GM21717 (cell line): Measurements from ENCODE around the gene TVP23A.
"Not testable (repeated sequence)": the region's sequence is repeated elsewhere in the genome, so short reads cannot be mapped to it uniquely, and the experiment has no call there.

Experiments
- ATAC-seq: cut with Tn5 transposase; IDR thresholded peaks from one replicate; pipeline ENCODE4 v1.9.1; 2021; ENCODE audit warnings: mild to moderate bottlenecking, moderate library complexity; ENCODE audit not compliant: unreplicated experiment

TVP23A gene

GRCh38 chr16:10836174-10836853 is 17.7 kb upstream of the TVP23A start:
- no peak for ATAC-seq

- ATAC-seq, result peak; percentile 43
Observed at GRCh38 chr16:10835281-10835931, 16.8 kb upstream of the TVP23A start.

GRCh38 chr16:10834766-10835165 is 16.2 kb upstream of the TVP23A start:
- ATAC-seq, result no peak

- ATAC-seq, result no peak
Observed at GRCh38 chr16:10834130-10834529, 15.5 kb upstream of the TVP23A start.

GRCh38 chr16:10833271-10833670 is 14.7 kb upstream of the TVP23A start:
- no peak for ATAC-seq

GRCh38 chr16:10831894-10832886 is 13.6 kb upstream of the TVP23A start:
- no peak for ATAC-seq

- not testable (repeated sequence) for ATAC-seq
Observed at GRCh38 chr16:10830240-10830639, 11.6 kb upstream of the TVP23A start.

- ATAC-seq, result not testable (repeated sequence)
Observed at GRCh38 chr16:10829390-10830098, 10.9 kb upstream of the TVP23A start.

- ATAC-seq, result no peak
Observed at GRCh38 chr16:10828851-10829366, 10.3 kb upstream of the TVP23A start.

GRCh38 chr16:10827691-10828341 is 9.2 kb upstream of the TVP23A start:
- no peak for ATAC-seq

GRCh38 chr16:10824111-10824893 is 5.7 kb upstream of the TVP23A start:
- ATAC-seq, result no peak

GRCh38 chr16:10822702-10823101 is 4.1 kb upstream of the TVP23A start:
- no peak for ATAC-seq

- no peak for ATAC-seq
Observed at GRCh38 chr16:10820546-10820945, 2.0 kb upstream of the TVP23A start.

- ATAC-seq, result no peak
Observed at GRCh38 chr16:10817514-10817913, 1.1 kb downstream of the TVP23A start.

GRCh38 chr16:10813099-10813455 is 5.5 kb downstream of the TVP23A start:
- ATAC-seq, result peak; percentile 4

GRCh38 chr16:10812312-10813098 is 6.1 kb downstream of the TVP23A start:
- ATAC-seq, result peak; percentile 52

- no peak for ATAC-seq
Observed at GRCh38 chr16:10809706-10810105, 8.9 kb downstream of the TVP23A start.

- no peak for ATAC-seq
Observed at GRCh38 chr16:10808850-10809249, 9.7 kb downstream of the TVP23A start.

- no peak for ATAC-seq
Observed at GRCh38 chr16:10808218-10808617, 10.4 kb downstream of the TVP23A start.
